Kasumi-1 (cell line): Measurements from ENCODE around the gene TNNT1.
A peak's percentile ranks its signal among the peaks of the same experiment; 100 is the strongest.
"Not testable (repeated sequence)": the region's sequence is repeated elsewhere in the genome, so short reads cannot be mapped to it uniquely, and the experiment has no call there.

Experiments used
- DNase-seq, 2 experiments: peaks; one replicate each; lab custom pipeline; 2025; lab: John Stamatoyannopoulos, UW

TNNT1 gene

GRCh38 chr19:55109527-55110291 is 39.3 kb downstream of the TNNT1 start:
- no peak for DNase-seq

GRCh38 chr19:55107252-55107651 is 41.8 kb downstream of the TNNT1 start:
- not testable (repeated sequence) for DNase-seq

GRCh38 chr19:55106591-55106990 is 42.4 kb downstream of the TNNT1 start:
- no peak for DNase-seq

- DNase-seq = peak in 1 of 2 experiments; percentile 17
Measured at GRCh38 chr19:55105237-55105636, 43.8 kb downstream of the TNNT1 start.

- DNase-seq = no peak
Measured at GRCh38 chr19:55103190-55103589, 45.8 kb downstream of the TNNT1 start.

- DNase-seq = no peak
Measured at GRCh38 chr19:55101261-55101660, 47.7 kb downstream of the TNNT1 start.

GRCh38 chr19:55099557-55100506 is 49.2 kb downstream of the TNNT1 start:
- DNase-seq = peak; percentile 16 to 27

GRCh38 chr19:55098716-55099556 is 50.1 kb downstream of the TNNT1 start:
- DNase-seq = peak; percentile 45 to 46

GRCh38 chr19:55097864-55098715 is 50.9 kb downstream of the TNNT1 start:
- DNase-seq = peak; percentile 92 to 93

GRCh38 chr19:55096061-55096701 is 52.8 kb downstream of the TNNT1 start:
- peak; percentile 19 to 34 for DNase-seq

GRCh38 chr19:55095260-55096060 is 53.5 kb downstream of the TNNT1 start:
- DNase-seq = peak in 1 of 2 experiments; percentile 9

- no peak for DNase-seq
Measured at GRCh38 chr19:55094456-55095259, 54.3 kb downstream of the TNNT1 start.

GRCh38 chr19:55092423-55093318 is 56.3 kb downstream of the TNNT1 start:
- DNase-seq = no peak

- DNase-seq = no peak
Measured at GRCh38 chr19:55091955-55092354, 57.1 kb downstream of the TNNT1 start.

GRCh38 chr19:55091126-55091910 is 57.7 kb downstream of the TNNT1 start:
- DNase-seq = no peak

GRCh38 chr19:55090564-55090963 is 58.4 kb downstream of the TNNT1 start:
- DNase-seq = no peak
